Lung (tissue), 12 donors: Measurements from ENCODE around the gene SNX17. TPM values are rescaled to one million over a fixed set of nuclear protein-coding genes. Genes with fewer than 3 reads are reported as not detected.
"Not testable (repeated sequence)": the region's sequence is repeated elsewhere in the genome, so short reads cannot be mapped to it uniquely, and the experiment has no call there.

Source experiments
- ATAC-seq: fragments of 200-7000 bp; cut with Tn5 transposase; one replicate; pipeline ENCODE4 v1.9.1; 2020; ENCODE audit warnings: moderate number of reproducible peaks; ENCODE audit not compliant: insufficient read depth, low FRiP score
- DNase-seq, 3 donors: peaks; one replicate each; pipeline ENCODE4 v3.0.0-alpha.2; 2013 to 2017
- H3K27ac ChIP-seq, 2 donors: one replicate each; pipeline ENCODE4 v1.5.1; 2013; ENCODE audit warnings: mild to moderate bottlenecking in 2 of 2, moderate library complexity in 2 of 2, control low read depth in 1 of 2, inconsistent platforms in 1 of 2, low read depth in 1 of 2, low read length in 1 of 2
- H3K27me3 ChIP-seq, 3 donors: one replicate each; pipeline ENCODE4 v1.5.1; 2013; ENCODE audit warnings: low read length in 2 of 3; ENCODE audit not compliant: control insufficient read depth in 3 of 3, insufficient read depth in 3 of 3
- H3K36me3 ChIP-seq, 4 donors: one replicate each; pipeline ENCODE4 v1.5.1; 2013; ENCODE audit warnings: low read length in 4 of 4, mild to moderate bottlenecking in 1 of 4, moderate library complexity in 1 of 4; ENCODE audit not compliant: control insufficient read depth in 4 of 4, insufficient read depth in 4 of 4
- H3K4me1 ChIP-seq, 5 donors: one replicate each; pipeline ENCODE4 v1.5.1; 2013; ENCODE audit warnings: low read length in 5 of 5, mild to moderate bottlenecking in 2 of 5, moderate library complexity in 1 of 5; ENCODE audit not compliant: control insufficient read depth in 5 of 5, insufficient read depth in 5 of 5
- H3K4me3 ChIP-seq: one replicate; pipeline ENCODE4 v1.5.1; 2013; ENCODE audit warnings: mild to moderate bottlenecking, control low read depth, moderate library complexity
- H3K9ac ChIP-seq, 2 donors: one replicate each; pipeline ENCODE4 v1.5.1; 2013; ENCODE audit warnings: low read length in 2 of 2, control low read depth in 1 of 2; ENCODE audit not compliant: insufficient read depth in 1 of 2
- H3K9me3 ChIP-seq, 4 donors: one replicate each; pipeline ENCODE4 v1.5.1; 2013; ENCODE audit warnings: low read length in 3 of 4, mild to moderate bottlenecking in 1 of 4, moderate library complexity in 1 of 4; ENCODE audit not compliant: control insufficient read depth in 4 of 4, insufficient read depth in 3 of 4
- CTCF ChIP-seq: IDR thresholded peaks from 2 replicates; pipeline ENCODE4 v1.5.1; 2012; ENCODE audit warnings: mild to moderate bottlenecking; ENCODE audit errors: control extremely low read depth, extremely low read depth
- WGBS, 2 donors: extraction: QIAGEN DNeasy Blood & Tissue Kit; methylation state at CpG; one replicate each; pipeline ENCODE4 v1.1.7; 2013; 5-methylcytosine and 5-hydroxymethylcytosine counted together
- polyA plus RNA-seq, 2 donors: library from polyadenylated mRNA; stranded (reverse); fragments of 200-250 nt; gene quantifications; one replicate each; pipeline ENCODE4 v1.2.1, GENCODE V29; 2013
- total RNA-seq, 2 donors: library from RNA; depleted of rRNA in 1 of 2; stranded (reverse); fragments of >200 nt in 1 of 2; gene quantifications; one replicate each; pipeline ENCODE4 v1.2.1, GENCODE V29; 2014 to 2021
- donor health status: control.
- donor health status: control.
- donor health status: Bipolar disorder and iron deficiency.
- donor health status: healthy.
- donor health status: DM: yes; HTN: yes; CAD: no.

SNX17 gene
- total and polyA plus RNA-seq, 4 donors: 65.8 to 129 (median 95.7) TPM

DNA sequence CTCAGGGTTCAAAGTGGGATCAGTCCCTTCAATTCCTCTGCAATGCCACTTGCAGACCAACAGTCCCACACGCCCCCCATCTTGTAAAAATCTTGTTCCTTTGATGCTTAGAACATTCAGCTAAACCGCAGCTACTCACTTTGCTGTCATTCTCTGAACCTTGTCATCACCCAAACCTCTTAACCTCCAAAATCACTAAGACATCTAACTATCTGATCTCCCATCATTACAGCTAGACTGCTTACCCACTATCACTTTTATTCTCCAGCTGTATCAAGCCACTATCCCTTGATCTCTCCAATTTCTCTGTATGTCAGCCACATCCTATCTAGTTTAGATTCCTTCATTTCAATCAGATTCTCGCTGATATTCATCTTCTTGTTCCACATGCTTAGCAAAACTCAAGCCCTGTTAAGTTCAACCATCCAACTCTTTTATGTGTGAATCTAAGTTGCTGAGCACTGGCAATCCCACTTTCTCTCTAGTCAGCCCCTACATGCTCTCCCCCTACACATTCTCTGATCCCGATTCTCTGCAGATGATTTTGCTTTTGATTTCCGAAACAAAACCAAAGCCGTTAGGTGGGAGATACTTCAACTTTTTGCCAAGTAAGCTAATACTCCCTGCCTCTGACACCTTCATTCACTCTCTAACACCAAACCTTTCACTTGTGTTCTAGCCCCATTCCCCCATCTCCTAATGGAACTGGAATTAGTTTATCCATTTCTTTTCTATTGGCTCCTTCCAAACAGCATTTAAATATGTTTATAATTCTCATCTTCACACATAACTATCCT, 18.4 kb upstream of the SNX17 start:
- TF ChIP-seq CTCF: no peak
- WGBS, 2 donors: 81 to 91% methylated on average over 6 of the region's 6 CpGs
- H3K9me3 ChIP-seq: no peaks in the 10 kb centered on the region
- no peak overlapping the region for H3K4me3 ChIP-seq
- H3K36me3 ChIP-seq: peaks cover 0 to 5% (median 2%) of the 10 kb centered on the region in 4 donors
- H3K4me1 ChIP-seq: peaks cover 0 to 7% (median 5%) of the 10 kb centered on the region in 5 donors
- H3K27me3 ChIP-seq: no peaks in the 10 kb centered on the region
- DNase-seq (no peak), ATAC-seq (no peak)
- H3K27ac ChIP-seq: no peak overlapping the region
- no peak overlapping the region for H3K9ac ChIP-seq

GRCh38 chr2:27353386-27353761, 17.0 kb upstream of the SNX17 start:
- H3K4me3 ChIP-seq, H3K36me3 ChIP-seq, H3K9ac ChIP-seq, ATAC-seq, H3K9me3 ChIP-seq, H3K27ac ChIP-seq, DNase-seq, H3K27me3 ChIP-seq: not testable (repeated sequence)
- H3K4me1 ChIP-seq: peaks cover 0 to 16% (median 4%) of the 10 kb centered on the region in 5 donors
- 94 to 96% methylated on average over 5 of the region's 5 CpGs for WGBS, 2 donors

DNA sequence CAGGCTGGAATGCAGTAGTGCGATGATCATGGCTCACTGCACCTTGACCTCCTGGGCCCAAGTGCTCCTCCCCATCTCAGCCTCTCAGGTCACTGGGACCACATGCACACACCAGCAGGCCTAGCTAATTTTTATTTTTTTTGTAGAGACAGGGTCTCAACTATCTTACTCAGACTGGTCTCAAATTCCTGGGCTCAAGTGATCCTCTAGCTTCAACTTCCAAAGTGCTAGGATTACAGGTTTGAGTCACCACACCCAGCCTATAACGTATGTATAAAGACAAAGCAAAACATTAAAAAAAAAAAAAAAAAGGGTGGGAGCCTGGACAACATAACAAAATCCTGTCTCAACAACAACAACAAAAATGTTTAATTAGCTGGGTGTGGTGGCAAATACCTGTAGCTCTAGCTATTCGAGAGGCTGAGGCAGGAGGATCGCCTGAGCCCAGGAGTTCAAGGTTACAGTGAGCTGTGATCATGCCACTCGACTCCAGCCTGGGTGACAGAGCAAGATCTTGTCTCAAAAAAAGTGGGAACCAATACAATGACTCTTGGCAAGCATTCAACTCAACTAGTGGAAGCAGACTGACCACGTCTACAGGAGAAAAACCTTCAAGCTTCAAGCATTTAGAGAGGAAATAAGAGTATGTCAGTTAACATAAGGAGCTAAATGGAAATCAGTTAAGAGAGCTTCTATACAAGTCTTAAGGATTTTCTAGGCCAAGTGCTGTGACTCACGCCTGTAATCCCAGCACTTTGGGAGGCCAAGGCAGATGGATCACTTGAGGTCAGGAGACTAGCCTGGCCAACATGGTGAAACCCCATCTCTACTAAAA, 16.4 kb upstream of the SNX17 start:
- no peak for TF ChIP-seq CTCF
- ATAC-seq: no peak

DNA sequence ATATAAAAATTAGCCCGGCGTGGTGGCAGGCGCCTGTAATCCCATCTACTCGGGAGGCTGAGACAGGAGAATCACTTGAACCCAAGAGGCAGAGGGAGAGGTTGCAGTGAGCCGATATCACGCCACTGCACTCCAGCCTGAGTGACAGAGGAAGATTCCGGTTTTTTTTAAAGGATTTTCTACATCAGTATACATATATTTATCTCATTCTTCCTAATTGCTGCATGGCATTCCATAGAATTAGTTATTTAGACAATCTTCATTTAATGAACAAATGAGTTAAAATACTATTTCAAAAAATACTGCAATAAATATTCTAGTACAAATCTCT, 15.9 kb upstream of the SNX17 start:
- Histone ChIP-seq H3K9ac (no peak overlapping the region), H3K27ac (no peak overlapping the region), H3K27me3 (no peaks in the 10 kb centered on the region), H3K36me3 (peaks cover 0 to 5% (median 2%) of the 10 kb centered on the region in 4 donors), H3K4me1 (peaks cover 0 to 16% (median 4%) of the 10 kb centered on the region in 5 donors), H3K9me3 (no peaks in the 10 kb centered on the region), H3K4me3 (no peak overlapping the region)
- ATAC-seq (no peak), DNase-seq (no peak)
- no peak for TF ChIP-seq CTCF
- WGBS, 2 donors: 95 to 97% methylated on average over 7 of the region's 7 CpGs

More for the DNA sequence above, 16.4 kb upstream of the SNX17 start:
- Histone ChIP-seq H3K9me3 (no peaks in the 10 kb centered on the region), H3K4me1 (peaks cover 0 to 16% (median 4%) of the 10 kb centered on the region in 5 donors), H3K9ac (no peak overlapping the region), H3K36me3 (peaks cover 0 to 5% (median 2%) of the 10 kb centered on the region in 4 donors), H3K27ac (no peak overlapping the region), H3K27me3 (no peaks in the 10 kb centered on the region), H3K4me3 (no peak overlapping the region)
- DNase-seq: no peak
- 71 to 72% methylated on average over 7 of the region's 7 CpGs for WGBS, 2 donors
